ENCODE results near the gene SCN2B.
"Not testable (repeated sequence)": the region's sequence is repeated elsewhere in the genome, so short reads cannot be mapped to it uniquely, and the experiment has no call there.

Gene SCN2B

DNA sequence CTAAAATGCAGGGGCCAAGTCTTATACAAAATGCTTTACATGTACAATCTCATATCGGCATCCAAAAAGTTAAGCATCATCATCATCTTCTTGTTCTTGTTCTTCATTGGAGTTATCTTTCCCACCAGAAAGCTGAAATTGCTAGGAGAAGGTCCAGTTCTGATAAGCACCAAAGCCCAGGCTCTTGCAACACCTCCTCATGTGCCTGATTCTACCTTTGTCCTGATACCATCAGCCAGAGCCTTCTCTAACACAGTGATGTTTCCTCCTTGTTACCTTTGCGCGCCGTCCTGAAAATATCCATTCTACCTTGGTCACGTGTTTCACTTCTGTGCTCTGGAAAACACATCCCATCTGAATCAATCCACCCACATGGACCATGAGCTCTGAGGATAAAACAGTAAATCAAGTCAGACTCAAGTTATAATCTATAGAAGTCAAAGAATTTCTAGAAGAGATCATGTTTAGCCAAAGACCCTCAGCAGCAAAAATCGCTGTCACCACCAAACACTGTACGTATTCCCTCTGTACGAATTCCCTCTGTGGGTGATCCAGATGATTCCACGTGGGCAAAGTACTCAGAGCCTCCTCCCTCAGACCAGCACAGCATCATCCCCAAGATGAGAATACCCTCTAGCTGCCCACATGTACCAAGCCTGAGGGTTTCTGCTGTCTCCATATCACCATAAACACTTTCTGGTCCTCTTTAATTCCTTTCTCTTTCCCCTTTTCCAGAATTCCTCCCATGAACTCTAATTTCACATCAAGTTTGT lies 29.4 kb upstream of the SCN2B start:
- DNase-seq = no peak

DNA sequence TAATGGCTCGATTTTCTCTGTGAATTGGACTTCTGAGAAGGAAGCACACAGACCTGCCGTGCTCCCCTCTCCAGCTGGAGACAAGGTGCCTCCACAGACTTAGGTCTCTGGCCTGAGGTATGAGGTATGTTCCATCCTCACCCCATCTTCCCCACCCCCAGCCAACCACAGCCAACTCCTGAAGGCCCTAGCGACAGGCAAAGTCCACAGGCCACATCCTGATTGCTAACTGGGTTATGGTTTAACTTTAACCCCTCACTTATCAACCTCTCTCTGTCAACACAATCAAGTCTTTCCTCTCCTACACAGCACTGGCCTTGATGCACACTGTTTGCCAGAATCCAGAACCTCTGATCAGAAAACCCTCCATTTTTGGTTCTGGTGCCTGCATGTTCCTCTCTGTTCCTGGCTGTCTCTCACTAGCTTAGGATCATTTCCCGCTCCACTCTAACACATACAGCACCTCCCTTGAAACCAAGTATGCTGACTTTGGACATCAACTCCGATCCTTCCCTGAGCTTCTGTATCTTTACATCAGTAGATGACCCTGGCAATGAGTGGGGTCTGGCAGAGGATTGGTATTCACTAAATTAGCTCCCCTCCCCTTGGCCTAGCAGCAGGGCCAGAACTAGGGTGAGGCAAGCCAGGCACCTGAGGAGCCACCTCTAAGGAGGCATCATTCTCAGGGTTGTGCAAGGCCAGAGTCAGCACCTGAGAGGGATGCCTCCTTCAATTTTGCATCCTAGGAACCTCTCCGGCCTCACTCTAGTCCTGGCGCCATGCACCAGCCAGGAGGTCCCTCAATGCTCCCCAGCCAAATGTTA lies 26.4 kb upstream of the SCN2B start:
- no peak for DNase-seq

DNA sequence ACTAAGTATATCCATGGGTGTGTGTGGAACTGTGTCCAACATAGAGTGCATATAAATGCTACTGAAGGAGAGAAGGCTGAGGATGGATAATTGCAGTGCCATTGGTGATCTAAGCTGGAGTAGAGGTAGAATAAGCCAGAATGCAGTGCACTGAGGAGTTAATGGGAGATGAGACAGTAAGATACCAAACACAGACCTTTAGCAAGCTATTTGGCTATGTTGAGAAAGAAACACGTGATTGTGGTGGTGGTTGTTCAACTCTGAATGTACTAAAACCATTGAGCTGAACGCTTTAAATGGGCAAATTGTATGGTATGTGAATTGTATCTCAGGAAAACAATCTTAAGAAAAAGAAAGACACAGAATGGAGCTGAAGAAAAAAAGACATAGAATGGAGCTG lies 25.5 kb upstream of the SCN2B start:
- DNase-seq = no peak

- no peak for DNase-seq
These were observed 24.7 kb upstream of the SCN2B start for GRCh38 chr11:118200901-118201680.

DNA sequence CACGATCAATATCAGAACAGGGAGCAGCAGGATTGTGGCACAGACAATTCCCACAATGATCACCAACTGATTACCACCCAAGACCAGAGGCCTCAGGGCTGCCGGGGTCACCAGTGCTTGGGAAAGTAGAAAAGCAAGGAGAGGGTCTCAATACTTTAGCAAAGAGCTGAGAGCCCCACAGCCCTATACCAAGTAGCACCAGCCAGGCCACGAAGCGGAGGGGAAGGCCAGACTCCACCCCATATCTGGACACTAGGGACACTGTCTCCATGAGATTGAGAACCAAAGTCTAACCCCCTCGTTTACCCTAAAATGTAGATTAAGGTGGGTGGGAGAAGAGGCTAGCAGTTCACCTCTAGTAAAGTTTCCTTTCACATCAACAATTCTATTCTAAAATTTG lies 24.1 kb upstream of the SCN2B start:
- no peak for DNase-seq

GRCh38 chr11:118199135-118199534 lies 22.7 kb upstream of the SCN2B start:
- DNase-seq = no peak

GRCh38 chr11:118198370-118198769 lies 21.9 kb upstream of the SCN2B start:
- peak; percentile 81 for DNase-seq

- peak; percentile 82 for DNase-seq
These were observed 18.6 kb upstream of the SCN2B start for GRCh38 chr11:118194835-118195627.

DNA sequence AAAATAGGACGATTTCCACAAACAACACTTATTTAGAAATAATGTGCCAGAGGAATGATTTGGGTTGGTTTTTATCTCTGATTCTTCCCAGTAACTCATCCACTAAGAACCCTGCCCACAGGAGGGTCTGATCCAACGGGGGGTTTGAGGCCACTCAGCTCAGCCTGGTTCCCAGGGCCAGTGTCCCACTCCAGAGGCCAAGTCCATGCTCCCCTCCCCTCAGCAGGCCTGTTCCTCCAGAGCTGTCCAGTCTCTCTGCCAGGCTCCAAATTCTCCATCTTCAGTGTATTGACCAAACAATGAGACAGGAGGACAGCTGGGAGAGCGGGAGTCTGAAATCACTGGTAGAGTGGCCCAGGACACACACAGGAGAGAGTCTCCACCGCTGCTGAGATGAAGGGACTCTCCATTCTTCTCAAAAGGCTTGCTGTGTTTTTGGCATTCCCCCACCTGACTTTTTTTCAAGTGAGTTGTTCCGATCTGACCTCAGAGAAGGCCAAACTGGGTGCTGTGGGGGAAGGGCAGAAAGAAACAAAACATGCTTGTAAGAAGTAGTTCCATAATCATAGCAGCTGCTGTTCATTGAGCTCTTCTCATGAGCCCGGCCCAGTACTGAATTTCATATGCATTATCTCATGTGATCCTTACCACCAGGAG lies 17.6 kb upstream of the SCN2B start:
- DNase-seq = no peak

GRCh38 chr11:118192817-118193216 lies 16.4 kb upstream of the SCN2B start:
- not testable (repeated sequence) for DNase-seq

DNA sequence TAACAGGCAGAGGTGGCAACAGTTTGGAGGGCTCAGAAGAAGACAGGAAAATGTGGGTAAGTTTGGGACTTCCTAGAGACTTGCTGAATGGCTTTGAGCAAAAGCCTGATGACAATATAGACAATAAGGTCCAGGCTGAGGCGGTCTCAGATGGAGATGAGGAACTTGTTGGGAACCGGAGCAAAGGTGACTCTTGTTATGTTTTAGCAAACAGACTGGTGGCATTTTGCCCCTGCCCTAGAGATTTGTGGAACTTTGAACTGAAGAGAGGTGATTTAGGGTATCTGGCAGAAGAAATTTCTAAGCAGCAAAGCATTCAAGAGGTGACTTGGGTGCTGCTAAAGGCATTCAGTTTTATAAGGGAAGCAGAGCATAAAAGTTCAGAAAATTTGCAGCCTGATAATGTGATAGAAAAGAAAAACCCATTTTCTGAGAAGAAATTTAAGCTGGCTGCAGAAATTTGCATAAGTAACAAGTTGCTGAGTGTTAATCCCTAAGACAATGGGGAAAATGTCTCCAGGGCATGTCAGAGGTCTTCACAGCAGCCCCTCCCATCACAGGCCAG lies 14.6 kb upstream of the SCN2B start:
- not testable (repeated sequence) for DNase-seq

DNA sequence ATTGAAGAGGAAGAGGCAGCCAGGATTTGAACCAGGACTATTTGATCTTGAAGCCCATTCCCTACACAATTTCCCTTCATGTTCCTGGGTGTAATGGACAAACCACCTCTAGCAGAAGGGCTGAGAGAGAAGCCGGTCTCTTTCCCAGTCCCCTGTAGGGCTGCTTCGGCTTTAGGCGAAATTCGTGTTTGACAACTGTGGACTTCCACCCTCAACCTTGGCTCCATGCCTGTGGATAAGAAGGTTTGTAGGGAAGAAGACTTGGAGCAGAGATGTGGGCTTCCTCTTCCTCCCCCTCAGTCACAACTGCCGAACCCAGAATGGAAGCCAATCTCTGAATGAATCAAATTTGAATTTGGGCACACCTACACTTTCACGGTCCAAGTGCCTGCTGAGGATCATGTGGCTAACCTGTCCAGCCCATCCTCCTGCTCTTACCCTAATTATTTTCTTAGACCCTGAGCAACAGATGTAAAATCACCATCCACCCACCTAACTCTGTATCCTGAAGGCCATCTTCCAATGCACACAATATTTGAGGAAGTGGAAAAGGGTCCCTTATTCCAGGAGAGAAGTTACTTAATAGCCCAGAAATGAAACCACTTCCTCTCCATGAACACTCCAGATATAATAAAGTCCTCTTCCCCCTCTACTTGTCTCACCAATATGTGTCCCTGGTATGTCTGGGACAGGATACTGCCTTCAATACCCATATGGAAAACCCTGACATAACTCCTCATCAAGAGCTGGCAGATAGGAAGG lies 10.1 kb upstream of the SCN2B start:
- no peak for DNase-seq

GRCh38 chr11:118184784-118185579 lies 8.5 kb upstream of the SCN2B start:
- no peak for DNase-seq

DNA sequence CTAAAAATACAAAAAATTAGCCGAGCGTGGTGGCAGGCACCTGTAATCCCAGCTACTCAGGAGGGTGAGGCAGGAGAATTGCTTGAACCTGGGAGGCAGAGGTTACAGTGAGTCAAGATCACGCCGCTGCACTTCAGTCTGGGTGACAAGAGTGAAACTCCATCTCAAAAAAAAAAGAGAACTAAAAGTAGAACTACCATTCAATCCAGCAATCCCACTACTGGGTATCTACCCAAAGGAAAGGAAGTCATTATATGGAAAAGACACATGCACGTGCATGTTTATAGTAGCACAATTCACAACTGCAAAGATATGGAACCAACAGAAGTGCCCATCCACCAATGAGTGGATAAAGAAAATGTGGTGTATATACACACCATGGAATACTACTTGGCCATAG lies 7.3 kb upstream of the SCN2B start:
- not testable (repeated sequence) for DNase-seq

DNA sequence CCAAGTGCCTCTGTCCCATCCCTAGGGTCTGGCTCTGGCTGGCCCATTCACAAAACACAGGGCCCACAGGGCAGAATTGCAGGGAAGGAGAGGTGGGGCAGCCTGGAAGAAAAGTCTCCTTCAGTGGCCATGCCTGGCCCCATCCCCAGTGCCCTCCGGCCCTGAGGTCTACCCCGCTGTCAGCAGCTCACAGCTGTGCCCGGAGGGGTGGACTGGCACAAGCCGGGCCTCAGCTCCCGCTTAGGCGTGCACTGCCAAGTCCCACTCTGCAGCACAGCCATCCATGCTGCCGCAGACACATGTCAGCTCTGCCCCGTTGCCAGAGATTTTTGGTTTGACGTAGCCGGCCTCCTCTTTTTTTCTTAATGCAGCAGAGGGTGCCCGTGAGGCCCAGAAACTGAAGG lies 3.9 kb upstream of the SCN2B start:
- DNase-seq = no peak

DNA sequence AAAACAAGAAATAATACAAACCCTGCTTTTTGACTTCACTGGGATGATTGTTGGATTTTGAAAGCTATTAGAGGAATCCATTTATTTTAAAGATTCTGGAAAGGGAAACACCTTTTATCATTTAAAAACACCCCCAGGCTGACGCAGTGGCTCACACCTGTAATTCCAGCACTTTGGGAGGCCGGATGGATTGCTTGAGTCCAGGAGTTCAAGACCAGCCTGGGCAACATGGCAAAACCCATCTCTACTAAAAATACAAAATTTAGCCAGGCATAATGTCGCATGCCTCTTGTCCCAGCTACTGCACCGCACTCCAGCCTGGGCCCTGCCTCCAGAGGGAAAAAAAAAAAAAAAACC lies 317 bp upstream of the SCN2B start:
- no peak for DNase-seq

GRCh38 chr11:118175031-118175992 lies 1.1 kb downstream of the SCN2B start:
- no peak for DNase-seq

DNA sequence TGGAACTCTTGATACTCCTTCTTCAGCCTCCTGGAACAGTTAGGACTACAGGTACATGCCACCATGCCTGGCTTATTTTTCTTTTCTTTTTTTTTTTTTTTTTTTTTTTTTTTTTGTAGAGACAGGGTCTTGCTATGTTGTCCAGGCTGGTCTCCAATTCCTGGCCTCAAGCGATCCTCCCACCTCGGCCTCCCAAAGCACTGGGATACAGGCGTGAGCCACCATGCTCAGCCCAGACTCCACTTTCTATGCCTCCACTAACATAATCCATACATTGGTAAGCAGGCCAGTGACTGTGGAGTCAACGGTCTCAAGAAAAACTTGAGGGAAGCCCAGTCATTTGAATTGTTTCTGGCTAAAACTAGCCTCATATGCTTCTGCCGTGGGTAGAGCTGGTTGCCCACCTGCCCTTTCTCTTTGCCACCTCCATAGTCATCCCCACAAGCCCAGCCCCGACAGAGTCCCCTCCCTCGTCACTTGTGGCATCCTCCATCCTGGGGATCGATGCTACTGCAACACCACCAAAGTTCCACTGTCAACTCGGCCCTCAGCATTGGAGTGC lies 2.4 kb downstream of the SCN2B start:
- DNase-seq = no peak

- DNase-seq = no peak
These were observed 4.1 kb downstream of the SCN2B start for GRCh38 chr11:118172356-118172755.

All from NCI-H1105 treated with DMSO at 0.1 percent for 48 hours (cell line).